ENCODE measurements around the gene CNNM1. TPM values are rescaled to one million over a fixed set of nuclear protein-coding genes. Genes with fewer than 3 reads are reported as not detected.

Gene CNNM1
- polyA plus RNA-seq, 2 of the 4 experiments (the other 2 are of a cell fraction), result 14.2 to 17.5 TPM

- TF ChIP-seq PBX3 (IDR thresholded peaks at IDR 0.05) (no peak), MAZ (IDR thresholded peaks at IDR 0.05; ENCODE audit: borderline replicate concordance, low read depth, low read length) (no peak), MAFK (IDR thresholded peaks at IDR 0.05; ENCODE audit: partially characterized antibody) (no peak), ESRRA (IDR thresholded peaks at IDR 0.05; ENCODE audit: borderline replicate concordance, low read length) (no peak), ELK1 (IDR thresholded peaks at IDR 0.05; ENCODE audit: low read depth, low read length) (no peak), NR3C1 (IDR thresholded peaks at IDR 0.05) (no peak), CTCF (IDR thresholded peaks at IDR 0.05) (no peak), SMC3 (IDR thresholded peaks at IDR 0.05) (no peak), HES2 (IDR thresholded peaks at IDR 0.05) (no peak), HOXA7 (CRISPR knock-in tag; IDR thresholded peaks at IDR 0.05) (no peak), POLR2A (IDR thresholded peaks at IDR 0.05; ENCODE audit: low read length) (peak; percentile 7; the same call in 1 of the 2 replicates), TFCP2L1 (CRISPR knock-in tag; IDR thresholded peaks at IDR 0.05) (no peak), ZC3H11A (IDR thresholded peaks at IDR 0.05) (no peak), RFX5 (IDR thresholded peaks at IDR 0.05) (no peak), BHLHE40 (IDR thresholded peaks at IDR 0.05; ENCODE audit: low read depth, low read length) (no peak), TP53 (CRISPR knock-in tag; IDR thresholded peaks at IDR 0.05) (no peak), HDAC2 (IDR thresholded peaks at IDR 0.05) (0 out of 2 replicates have a peak, but pooled peaks have one; percentile 7), POLR2AphosphoS2 (conservative IDR thresholded peaks at IDR 0.05; ENCODE audit: low read length) (no peak)
These were observed 594 bp downstream of the CNNM1 start (continued) for GRCh38 chr10:99329554-99330346.

- Histone ChIP-seq H3K4me2 (peak overlapping the region; percentile 92), H3K9me3 (no peaks in the 10 kb centered on the region), H3K4me3 (peak overlapping the region; percentile 84), H3K4me1 (peaks cover 22% of the 10 kb centered on the region), H3K27ac (peak overlapping the region; percentile 69 to 91)
- ChIA-PET CTCF (interaction anchor here (1.6 kb wide), 1 partner anchor 39 kb away, joined by 6 read pairs; no protein-coding TSS in a partner anchor), POLR2A (interaction anchor here (1.9 kb wide), 1 partner anchor 8 kb away, joined by 15 read pairs; no protein-coding TSS in a partner anchor)
- no peak for FAIRE-seq
- DNase-seq (ENCODE audit: low read depth in 1 of 2, low spot score in 1 of 2), result peak in 1 of 2 experiments; percentile 30
- no peak for TF ChIP-seq BCL3 (IDR thresholded peaks at IDR 0.05)
- TF ChIP-seq PHF8 (IDR thresholded peaks at IDR 0.05; ENCODE audit: borderline replicate concordance, low read depth), result no peak
- peak; percentile 8; the same call in 1 of the 2 replicates for TF ChIP-seq E2F6 (IDR thresholded peaks at IDR 0.05; ENCODE audit: borderline replicate concordance, low read depth)
- 0 out of 2 replicates have a peak, but pooled peaks have one; percentile 12 for TF ChIP-seq MAX (IDR thresholded peaks at IDR 0.05)
- no peak for TF ChIP-seq CBX8 (IDR thresholded peaks at IDR 0.05)
- ATAC-seq, result peak; percentile 27 to 42
- WGBS (ENCODE audit: missing lambda C conversion rate), result 70% methylated on average over 41 of the region's 45 CpGs
These were observed 1.3 kb downstream of the CNNM1 start for GRCh38 chr10:99330347-99330924.

All from A549 (cell line).